ENCODE results near the gene GLCCI1.

The GLCCI1 gene

GRCh38 chr7:7968544-7969305 lies at the start of gene GLCCI1:
Gene GLCCI1, plus strand, starts transcription at chr7:7968796. Its CDS starts 555 bp downstream, at chr7:7969351.
- H3K27ac ChIP-seq, result peak within 1 kb of the TSS; percentile 95
- H3K4me3 ChIP-seq (ENCODE audit: low read depth, low read length), result peak within 1 kb of the TSS; percentile 99
- peak; percentile 99 for DNase-seq

GRCh38 chr7:7919449-7919945 lies 49.1 kb upstream of the GLCCI1 start:
- DNase-seq, result no peak
- Histone ChIP-seq H3K27me3 (ENCODE audit: insufficient read depth, low read depth, severe bottlenecking) (no peaks in the 10 kb centered on the region), H3K9me3 (ENCODE audit: severe bottlenecking) (no peaks in the 10 kb centered on the region), H3K4me3 (ENCODE audit: low read depth, low read length) (no peak overlapping the region), H3K36me3 (no peaks in the 10 kb centered on the region), H3K27ac (no peak overlapping the region)
- no peak for TF ChIP-seq CTCF (IDR thresholded peaks at IDR 0.05; ENCODE audit: low read depth, low read length)

More at GRCh38 chr7:7968544-7969305, at the start of gene GLCCI1:
- Histone ChIP-seq H3K36me3 (no peaks in the 10 kb centered on the region), H3K27me3 (ENCODE audit: insufficient read depth, low read depth, severe bottlenecking) (no peaks in the 10 kb centered on the region), H3K9me3 (ENCODE audit: severe bottlenecking) (no peaks in the 10 kb centered on the region)
- no peak for TF ChIP-seq CTCF (IDR thresholded peaks at IDR 0.05; ENCODE audit: low read depth, low read length)

GRCh38 chr7:7920056-7920455 lies 48.5 kb upstream of the GLCCI1 start:
- no peak overlapping the region for H3K27ac ChIP-seq
- no peaks in the 10 kb centered on the region for H3K9me3 ChIP-seq (ENCODE audit: severe bottlenecking)
- TF ChIP-seq CTCF (IDR thresholded peaks at IDR 0.05; ENCODE audit: low read depth, low read length), result no peak
- H3K4me3 ChIP-seq (ENCODE audit: low read depth, low read length), result no peak overlapping the region
- no peaks in the 10 kb centered on the region for H3K27me3 ChIP-seq (ENCODE audit: insufficient read depth, low read depth, severe bottlenecking)
- no peak for DNase-seq
- no peaks in the 10 kb centered on the region for H3K36me3 ChIP-seq

- H3K4me3 ChIP-seq (ENCODE audit: low read depth, low read length), result no peak overlapping the region
- H3K36me3 ChIP-seq, result no peaks in the 10 kb centered on the region
- H3K27ac ChIP-seq, result no peak overlapping the region
- H3K9me3 ChIP-seq (ENCODE audit: severe bottlenecking), result no peaks in the 10 kb centered on the region
- TF ChIP-seq CTCF (IDR thresholded peaks at IDR 0.05; ENCODE audit: low read depth, low read length), result no peak
- no peak for DNase-seq
- H3K27me3 ChIP-seq (ENCODE audit: insufficient read depth, low read depth, severe bottlenecking), result no peaks in the 10 kb centered on the region
Measured at GRCh38 chr7:7920481-7920880, 48.1 kb upstream of the GLCCI1 start.

GRCh38 chr7:7921830-7922229 lies 46.8 kb upstream of the GLCCI1 start:
- Histone ChIP-seq H3K36me3 (no peaks in the 10 kb centered on the region), H3K4me3 (ENCODE audit: low read depth, low read length) (no peak overlapping the region), H3K9me3 (ENCODE audit: severe bottlenecking) (no peaks in the 10 kb centered on the region), H3K27me3 (ENCODE audit: insufficient read depth, low read depth, severe bottlenecking) (no peaks in the 10 kb centered on the region), H3K27ac (no peak overlapping the region)
- TF ChIP-seq CTCF (IDR thresholded peaks at IDR 0.05; ENCODE audit: low read depth, low read length), result no peak
- DNase-seq, result no peak
